ENCODE data around the gene SORBS2.
"Not testable (repeated sequence)": the region's sequence is repeated elsewhere in the genome, so short reads cannot be mapped to it uniquely, and the experiment has no call there.

SORBS2 gene

DNA sequence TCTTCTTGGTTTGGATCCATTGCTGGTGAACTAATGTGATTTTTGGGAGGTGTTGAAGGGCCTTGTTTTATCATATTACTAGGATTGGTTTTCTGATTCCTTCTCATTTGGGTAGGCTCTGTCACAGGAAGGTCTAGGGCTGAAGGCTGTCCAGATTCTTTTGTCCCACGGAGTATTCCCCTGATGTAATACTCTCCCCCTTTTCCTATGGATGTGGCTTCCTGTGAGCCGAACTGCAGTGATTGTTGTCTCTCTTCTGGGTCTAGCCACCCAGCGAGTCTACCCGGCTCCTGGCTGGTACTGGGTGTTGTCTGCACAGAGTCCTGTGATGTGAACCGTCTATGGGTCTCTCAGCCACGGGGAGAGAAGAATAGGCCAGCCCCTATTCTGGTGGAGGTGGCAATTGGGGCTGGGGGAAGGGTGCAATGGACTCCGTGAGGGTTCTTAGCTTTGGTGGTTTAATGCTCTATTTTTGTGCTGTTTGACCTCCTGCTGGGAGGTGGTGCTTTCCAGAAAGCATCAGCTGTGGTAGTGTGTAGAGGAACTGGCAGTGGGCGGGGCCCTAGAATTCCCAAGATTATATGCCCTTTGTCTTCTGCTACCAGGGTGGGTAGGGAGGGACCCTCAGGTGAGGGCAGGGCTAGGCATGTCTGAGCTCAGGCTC lies 252.6 kb downstream of the SORBS2 start:
- not testable (repeated sequence) for H3K36me3 ChIP-seq (ENCODE audit: control insufficient read depth, insufficient read depth, low read length); H3K9ac ChIP-seq (ENCODE audit: low read length); H3K4me3 ChIP-seq (ENCODE audit: low read length); H3K27me3 ChIP-seq (ENCODE audit: control insufficient read depth, insufficient read depth, low read length); H3K9me3 ChIP-seq (ENCODE audit: control insufficient read depth, low read length)
- H3K4me1 ChIP-seq (ENCODE audit: control insufficient read depth, insufficient read depth, low read length), result peaks cover 12% of the 10 kb centered on the region

DNA sequence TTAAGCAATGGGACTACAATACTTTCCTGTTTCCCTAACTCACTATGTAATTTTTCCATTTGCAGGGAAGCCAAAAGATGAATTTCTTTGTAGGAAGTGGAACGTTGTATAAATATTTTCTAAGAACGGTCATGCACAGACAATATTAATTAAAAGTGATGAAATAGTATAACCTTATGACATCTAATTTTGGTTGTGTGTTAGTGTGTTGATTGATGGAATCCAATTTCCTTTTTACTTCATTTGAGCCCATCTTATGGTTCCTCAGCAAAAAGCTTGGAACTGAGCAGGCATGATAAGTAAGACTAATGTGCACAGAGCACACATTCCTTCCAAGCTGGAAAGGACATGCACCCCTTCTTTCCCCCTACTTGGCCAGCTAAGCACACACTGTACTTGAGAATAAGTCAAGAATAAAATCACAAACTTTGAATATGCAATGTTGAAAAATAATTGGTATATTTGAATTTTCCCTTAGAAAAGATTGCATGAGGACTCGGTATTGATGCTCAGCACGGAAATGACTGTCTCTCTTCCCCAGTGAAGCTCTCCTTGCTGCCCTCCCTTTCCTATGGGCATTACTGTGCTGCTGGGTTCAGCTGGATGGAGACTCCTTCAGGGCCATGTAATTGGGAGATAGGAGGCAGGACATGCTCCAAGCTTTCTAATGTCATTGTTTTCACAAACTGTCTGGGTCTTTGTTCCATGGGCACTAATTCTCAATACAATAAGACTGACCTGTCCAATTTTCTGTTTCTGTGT lies 257.4 kb downstream of the SORBS2 start:
- no peak overlapping the region for H3K9ac ChIP-seq (ENCODE audit: low read length)
- H3K9me3 ChIP-seq (ENCODE audit: control insufficient read depth, low read length), result no peaks in the 10 kb centered on the region
- peaks cover 4% of the 10 kb centered on the region for H3K4me1 ChIP-seq (ENCODE audit: control insufficient read depth, insufficient read depth, low read length)
- no peak overlapping the region for H3K4me3 ChIP-seq (ENCODE audit: low read length)
- no peaks in the 10 kb centered on the region for H3K36me3 ChIP-seq (ENCODE audit: control insufficient read depth, insufficient read depth, low read length)
- no peaks in the 10 kb centered on the region for H3K27me3 ChIP-seq (ENCODE audit: control insufficient read depth, insufficient read depth, low read length)

DNA sequence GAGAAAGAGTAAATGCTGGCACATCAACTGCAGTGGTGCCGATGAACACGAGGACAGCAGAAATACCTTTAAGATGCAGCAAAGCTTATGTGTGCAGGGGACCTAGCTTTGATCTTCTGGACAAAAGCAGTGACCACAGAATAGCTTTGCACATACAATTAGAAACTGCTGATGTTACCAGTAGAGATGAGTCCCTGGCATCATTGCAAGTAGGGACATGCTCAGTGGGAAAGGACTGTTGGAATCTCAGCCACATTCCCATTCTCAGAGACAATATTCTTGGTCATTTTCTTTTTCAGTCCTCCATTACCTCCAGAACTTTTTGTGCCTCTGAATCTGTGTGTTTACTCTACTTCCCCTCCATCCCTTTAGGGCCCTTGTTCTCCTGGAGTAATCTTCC lies 259.7 kb downstream of the SORBS2 start:
- Histone ChIP-seq H3K9me3 (ENCODE audit: control insufficient read depth, low read length) (no peaks in the 10 kb centered on the region), H3K36me3 (ENCODE audit: control insufficient read depth, insufficient read depth, low read length) (no peaks in the 10 kb centered on the region), H3K4me1 (ENCODE audit: control insufficient read depth, insufficient read depth, low read length) (no peaks in the 10 kb centered on the region), H3K27me3 (ENCODE audit: control insufficient read depth, insufficient read depth, low read length) (no peaks in the 10 kb centered on the region), H3K4me3 (ENCODE audit: low read length) (no peak overlapping the region), H3K9ac (ENCODE audit: low read length) (no peak overlapping the region)

DNA sequence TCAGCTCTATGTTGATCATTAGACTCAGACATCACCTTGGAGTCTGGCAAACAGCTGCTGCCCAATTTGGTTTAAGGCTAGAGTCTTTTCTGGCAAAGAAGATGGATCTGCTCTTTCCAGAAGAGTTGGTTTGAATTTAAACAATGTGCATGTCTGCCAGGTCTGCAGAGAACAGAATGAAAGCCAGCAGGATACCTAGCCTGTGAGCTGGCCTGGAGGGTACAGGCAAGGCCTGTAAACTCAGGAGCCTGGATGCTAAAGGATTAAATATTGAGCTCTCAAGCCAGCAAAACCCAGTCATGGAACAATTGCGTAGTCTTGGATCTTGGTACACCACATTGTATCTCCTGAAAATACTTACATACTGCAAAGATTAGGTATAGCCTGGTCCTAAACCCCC lies 261.1 kb downstream of the SORBS2 start:
- H3K9me3 ChIP-seq (ENCODE audit: control insufficient read depth, low read length), result no peaks in the 10 kb centered on the region
- no peak overlapping the region for H3K9ac ChIP-seq (ENCODE audit: low read length)
- H3K4me3 ChIP-seq (ENCODE audit: low read length), result no peak overlapping the region
- H3K4me1 ChIP-seq (ENCODE audit: control insufficient read depth, insufficient read depth, low read length), result no peaks in the 10 kb centered on the region
- H3K27me3 ChIP-seq (ENCODE audit: control insufficient read depth, insufficient read depth, low read length), result no peaks in the 10 kb centered on the region
- no peaks in the 10 kb centered on the region for H3K36me3 ChIP-seq (ENCODE audit: control insufficient read depth, insufficient read depth, low read length)

DNA sequence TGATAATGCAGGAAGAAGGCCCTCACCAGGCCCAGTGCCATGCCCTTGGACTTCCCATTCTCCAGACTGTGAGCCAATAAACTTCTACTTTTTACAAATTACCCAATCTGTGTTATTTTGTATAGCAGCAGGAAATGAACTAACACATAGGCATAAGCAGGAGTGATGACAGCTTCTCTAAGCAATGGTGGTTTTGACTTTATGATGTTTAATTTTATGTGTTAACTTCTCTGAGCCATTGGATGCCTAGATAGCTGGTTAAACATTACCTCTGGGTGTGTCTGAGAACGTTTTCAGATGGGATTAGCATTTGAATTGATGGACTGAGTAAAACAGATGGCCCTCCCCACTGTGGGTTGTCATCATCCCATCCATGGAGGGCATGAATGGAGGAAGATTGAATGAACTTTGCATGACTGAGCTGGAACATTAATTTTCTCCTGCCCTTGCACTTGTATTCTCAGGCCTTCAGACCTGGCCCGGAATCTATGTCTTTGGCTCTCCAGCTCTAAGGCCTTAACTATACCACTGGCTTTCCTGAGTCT lies 262.8 kb downstream of the SORBS2 start:
- Histone ChIP-seq H3K9ac (ENCODE audit: low read length) (no peak overlapping the region), H3K36me3 (ENCODE audit: control insufficient read depth, insufficient read depth, low read length) (no peaks in the 10 kb centered on the region), H3K9me3 (ENCODE audit: control insufficient read depth, low read length) (no peaks in the 10 kb centered on the region), H3K4me3 (ENCODE audit: low read length) (no peak overlapping the region), H3K4me1 (ENCODE audit: control insufficient read depth, insufficient read depth, low read length) (no peaks in the 10 kb centered on the region), H3K27me3 (ENCODE audit: control insufficient read depth, insufficient read depth, low read length) (peaks cover 4% of the 10 kb centered on the region)

DNA sequence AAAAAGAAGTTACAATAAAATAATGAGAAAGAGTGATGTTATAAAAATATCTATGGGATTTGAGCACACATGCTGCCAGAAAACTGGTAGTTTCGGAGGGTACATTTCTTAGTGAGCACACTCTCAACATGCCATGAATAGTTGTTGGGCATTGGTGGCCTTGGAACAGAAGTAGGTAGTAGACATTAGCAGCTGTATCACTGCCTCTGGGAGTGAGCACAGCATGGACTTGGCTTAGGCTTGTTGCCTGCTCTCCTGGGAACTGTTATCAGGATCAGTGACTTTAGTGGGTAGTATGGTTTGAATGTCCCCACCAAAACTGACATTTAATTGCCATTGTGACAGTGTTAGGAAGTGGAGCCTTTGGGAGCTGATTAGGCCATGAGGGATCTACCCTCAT lies 263.4 kb downstream of the SORBS2 start:
- no peaks in the 10 kb centered on the region for H3K9me3 ChIP-seq (ENCODE audit: control insufficient read depth, low read length)
- H3K9ac ChIP-seq (ENCODE audit: low read length), result no peak overlapping the region
- no peak overlapping the region for H3K4me3 ChIP-seq (ENCODE audit: low read length)
- peaks cover 4% of the 10 kb centered on the region for H3K27me3 ChIP-seq (ENCODE audit: control insufficient read depth, insufficient read depth, low read length)
- no peaks in the 10 kb centered on the region for H3K36me3 ChIP-seq (ENCODE audit: control insufficient read depth, insufficient read depth, low read length)
- H3K4me1 ChIP-seq (ENCODE audit: control insufficient read depth, insufficient read depth, low read length), result no peaks in the 10 kb centered on the region

DNA sequence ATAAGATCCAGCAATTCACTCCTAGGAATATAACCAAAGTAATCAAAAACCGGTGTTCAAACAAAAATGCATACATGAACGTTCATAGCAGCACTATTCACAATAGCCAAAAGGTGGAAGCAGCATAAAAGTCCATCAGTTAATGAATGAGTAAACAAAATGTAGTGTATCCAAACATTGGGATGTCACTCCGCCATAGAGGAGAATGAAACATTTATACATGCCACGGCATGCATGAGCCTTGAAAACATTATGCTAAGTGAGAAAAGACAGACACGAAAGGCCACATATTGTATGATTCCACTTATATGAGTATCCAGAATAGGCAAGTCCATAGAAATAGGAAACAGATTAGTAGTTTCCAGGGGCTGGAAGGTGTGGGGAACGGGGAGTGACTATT lies 265.7 kb downstream of the SORBS2 start:
- H3K4me1 ChIP-seq (ENCODE audit: control insufficient read depth, insufficient read depth, low read length), result peaks cover 3% of the 10 kb centered on the region
- no peaks in the 10 kb centered on the region for H3K36me3 ChIP-seq (ENCODE audit: control insufficient read depth, insufficient read depth, low read length)
- H3K9me3 ChIP-seq (ENCODE audit: control insufficient read depth, low read length), result no peaks in the 10 kb centered on the region
- H3K9ac ChIP-seq (ENCODE audit: low read length), result no peak overlapping the region
- no peak overlapping the region for H3K4me3 ChIP-seq (ENCODE audit: low read length)
- H3K27me3 ChIP-seq (ENCODE audit: control insufficient read depth, insufficient read depth, low read length), result peaks cover 16% of the 10 kb centered on the region

DNA sequence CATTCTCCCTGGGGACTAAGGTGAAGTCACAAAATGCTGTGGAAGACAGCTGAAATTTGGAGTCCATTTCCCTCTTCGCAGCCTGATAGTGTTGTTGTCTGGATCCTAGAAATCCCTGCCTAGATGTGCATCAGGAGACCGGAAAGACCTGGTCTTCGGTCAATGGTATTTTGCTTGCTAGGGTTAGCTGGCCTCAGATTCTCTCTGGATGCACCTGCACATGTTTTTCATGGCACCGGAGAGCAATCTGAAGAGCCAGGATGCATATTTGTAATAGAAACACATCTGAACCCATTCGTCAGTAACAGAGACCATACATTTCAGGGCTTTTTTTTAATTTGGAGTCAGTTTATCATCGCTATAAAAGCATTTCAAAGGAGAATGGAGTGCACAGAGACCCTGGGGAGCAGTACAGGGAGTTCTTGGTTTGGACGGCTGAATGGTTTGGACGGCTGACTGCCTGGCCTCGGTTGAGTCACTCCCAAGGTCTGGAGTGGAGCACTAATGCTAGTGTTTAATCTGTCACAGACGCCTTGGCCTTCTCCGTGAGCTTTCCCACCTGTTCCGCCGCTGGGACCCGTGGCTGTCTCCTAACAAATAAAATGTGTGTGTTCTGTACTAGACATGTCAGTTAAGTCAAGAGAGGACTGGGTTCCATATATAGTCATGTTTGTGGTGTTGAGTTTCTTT lies 269.2 kb downstream of the SORBS2 start:
- H3K36me3 ChIP-seq (ENCODE audit: control insufficient read depth, insufficient read depth, low read length), result no peaks in the 10 kb centered on the region
- H3K9ac ChIP-seq (ENCODE audit: low read length), result no peak overlapping the region
- H3K4me1 ChIP-seq (ENCODE audit: control insufficient read depth, insufficient read depth, low read length), result peaks cover 3% of the 10 kb centered on the region
- no peaks in the 10 kb centered on the region for H3K9me3 ChIP-seq (ENCODE audit: control insufficient read depth, low read length)
- peaks cover 35% of the 10 kb centered on the region for H3K27me3 ChIP-seq (ENCODE audit: control insufficient read depth, insufficient read depth, low read length)
- no peak overlapping the region for H3K4me3 ChIP-seq (ENCODE audit: low read length)

DNA sequence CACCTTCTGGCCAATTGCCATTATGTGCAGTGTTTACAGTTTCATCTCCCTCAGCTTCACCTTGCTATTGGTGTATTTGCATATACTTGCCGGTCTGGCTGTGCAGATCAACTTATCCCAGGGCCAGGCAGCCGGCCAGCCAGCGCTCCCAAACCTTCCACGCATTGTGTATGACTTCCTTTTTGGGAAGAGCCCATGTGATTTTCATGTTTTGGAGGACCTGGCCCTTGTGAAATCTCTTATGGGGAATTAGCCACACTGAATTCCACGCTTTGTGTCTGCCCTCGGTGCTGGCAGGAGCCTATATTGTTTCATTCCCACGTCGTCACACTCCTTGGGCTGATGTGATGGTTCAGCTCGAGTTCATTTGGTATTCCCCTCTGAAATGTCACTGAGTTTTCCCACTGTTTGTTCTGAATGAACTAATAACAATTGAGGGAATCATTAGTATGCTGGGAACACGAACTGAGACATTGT lies 270.7 kb downstream of the SORBS2 start:
- H3K9me3 ChIP-seq (ENCODE audit: control insufficient read depth, low read length), result no peaks in the 10 kb centered on the region
- peaks cover 44% of the 10 kb centered on the region for H3K27me3 ChIP-seq (ENCODE audit: control insufficient read depth, insufficient read depth, low read length)
- H3K36me3 ChIP-seq (ENCODE audit: control insufficient read depth, insufficient read depth, low read length), result no peaks in the 10 kb centered on the region
- H3K4me1 ChIP-seq (ENCODE audit: control insufficient read depth, insufficient read depth, low read length), result peaks cover 3% of the 10 kb centered on the region
- no peak overlapping the region for H3K9ac ChIP-seq (ENCODE audit: low read length)
- no peak overlapping the region for H3K4me3 ChIP-seq (ENCODE audit: low read length)

DNA sequence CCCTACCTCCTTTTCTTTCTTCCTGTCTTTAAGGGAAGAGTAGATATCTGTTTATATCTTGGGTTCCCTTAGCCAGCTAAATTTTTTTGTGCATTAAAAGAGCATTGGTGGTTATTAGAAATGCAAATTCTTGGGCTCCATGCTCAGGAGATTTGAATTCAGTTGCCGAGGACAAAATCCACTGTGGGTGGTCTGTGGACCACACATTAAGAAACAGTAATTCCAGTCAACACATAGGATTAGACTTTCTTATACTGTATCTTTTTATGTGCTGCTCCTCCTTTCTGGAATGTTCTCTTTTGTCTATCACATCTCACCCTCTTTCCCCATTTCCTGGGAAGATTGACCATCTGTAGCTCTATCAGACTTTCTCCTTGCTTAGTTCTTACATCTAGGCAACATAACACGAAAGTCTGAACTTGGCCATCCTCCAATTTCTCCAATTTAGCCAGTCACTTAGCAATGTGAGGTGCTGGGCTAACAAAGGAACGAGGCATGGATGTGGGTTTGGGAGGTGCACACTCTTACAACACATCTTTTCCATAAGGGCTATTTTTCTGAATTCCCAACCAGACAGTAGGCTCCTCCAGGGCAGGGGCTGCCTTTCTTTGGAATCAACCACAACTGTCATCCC lies 271.4 kb downstream of the SORBS2 start:
- H3K9ac ChIP-seq (ENCODE audit: low read length), result no peak overlapping the region
- peaks cover 3% of the 10 kb centered on the region for H3K4me1 ChIP-seq (ENCODE audit: control insufficient read depth, insufficient read depth, low read length)
- peaks cover 50% of the 10 kb centered on the region for H3K27me3 ChIP-seq (ENCODE audit: control insufficient read depth, insufficient read depth, low read length)
- no peaks in the 10 kb centered on the region for H3K9me3 ChIP-seq (ENCODE audit: control insufficient read depth, low read length)
- no peaks in the 10 kb centered on the region for H3K36me3 ChIP-seq (ENCODE audit: control insufficient read depth, insufficient read depth, low read length)
- H3K4me3 ChIP-seq (ENCODE audit: low read length), result no peak overlapping the region

DNA sequence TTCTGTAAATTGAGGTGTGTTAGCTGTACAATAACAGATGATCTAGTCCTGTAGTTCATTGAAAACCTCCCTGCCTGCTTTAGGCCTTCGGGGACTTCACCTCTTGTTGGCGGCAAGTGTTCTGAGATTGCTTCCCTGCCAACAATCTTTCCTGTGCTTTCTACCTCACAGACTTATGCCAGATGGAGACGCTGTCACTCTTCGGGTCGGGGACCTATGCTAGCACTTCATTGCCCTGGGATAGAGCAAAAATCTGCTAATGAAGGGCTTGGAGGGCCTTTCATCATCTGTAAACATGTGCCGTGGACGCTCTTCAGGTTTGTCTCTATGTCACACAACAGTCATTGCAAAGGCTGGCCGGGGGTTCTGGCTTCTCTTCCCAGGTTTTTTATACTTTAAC lies 272.0 kb downstream of the SORBS2 start:
- Histone ChIP-seq H3K36me3 (ENCODE audit: control insufficient read depth, insufficient read depth, low read length) (no peaks in the 10 kb centered on the region), H3K9ac (ENCODE audit: low read length) (no peak overlapping the region), H3K27me3 (ENCODE audit: control insufficient read depth, insufficient read depth, low read length) (peaks cover 53% of the 10 kb centered on the region), H3K9me3 (ENCODE audit: control insufficient read depth, low read length) (no peaks in the 10 kb centered on the region), H3K4me3 (ENCODE audit: low read length) (no peak overlapping the region), H3K4me1 (ENCODE audit: control insufficient read depth, insufficient read depth, low read length) (peaks cover 3% of the 10 kb centered on the region)
